Lung (tissue), 12 donors: ENCODE measurements around the gene YWHAQ. TPM values are rescaled to one million over a fixed set of nuclear protein-coding genes. Genes with fewer than 3 reads are reported as not detected.

Source experiments
- ATAC-seq: fragments of 200-7000 bp; cut with Tn5 transposase; one replicate; pipeline ENCODE4 v1.9.1; 2020; ENCODE audit warnings: moderate number of reproducible peaks; ENCODE audit not compliant: insufficient read depth, low FRiP score
- DNase-seq, 3 donors: peaks; one replicate each; pipeline ENCODE4 v3.0.0-alpha.2; 2013 to 2017
- H3K27ac ChIP-seq, 2 donors: one replicate each; pipeline ENCODE4 v1.5.1; 2013; ENCODE audit warnings: mild to moderate bottlenecking in 2 of 2, moderate library complexity in 2 of 2, control low read depth in 1 of 2, inconsistent platforms in 1 of 2, low read depth in 1 of 2, low read length in 1 of 2
- H3K27me3 ChIP-seq, 3 donors: one replicate each; pipeline ENCODE4 v1.5.1; 2013; ENCODE audit warnings: low read length in 2 of 3; ENCODE audit not compliant: control insufficient read depth in 3 of 3, insufficient read depth in 3 of 3
- H3K36me3 ChIP-seq, 4 donors: one replicate each; pipeline ENCODE4 v1.5.1; 2013; ENCODE audit warnings: low read length in 4 of 4, mild to moderate bottlenecking in 1 of 4, moderate library complexity in 1 of 4; ENCODE audit not compliant: control insufficient read depth in 4 of 4, insufficient read depth in 4 of 4
- H3K4me1 ChIP-seq, 5 donors: one replicate each; pipeline ENCODE4 v1.5.1; 2013; ENCODE audit warnings: low read length in 5 of 5, mild to moderate bottlenecking in 2 of 5, moderate library complexity in 1 of 5; ENCODE audit not compliant: control insufficient read depth in 5 of 5, insufficient read depth in 5 of 5
- H3K4me3 ChIP-seq: one replicate; pipeline ENCODE4 v1.5.1; 2013; ENCODE audit warnings: mild to moderate bottlenecking, control low read depth, moderate library complexity
- H3K9ac ChIP-seq, 2 donors: one replicate each; pipeline ENCODE4 v1.5.1; 2013; ENCODE audit warnings: low read length in 2 of 2, control low read depth in 1 of 2; ENCODE audit not compliant: insufficient read depth in 1 of 2
- H3K9me3 ChIP-seq, 4 donors: one replicate each; pipeline ENCODE4 v1.5.1; 2013; ENCODE audit warnings: low read length in 3 of 4, mild to moderate bottlenecking in 1 of 4, moderate library complexity in 1 of 4; ENCODE audit not compliant: control insufficient read depth in 4 of 4, insufficient read depth in 3 of 4
- WGBS, 2 donors: extraction: QIAGEN DNeasy Blood & Tissue Kit; methylation state at CpG; one replicate each; pipeline ENCODE4 v1.1.7; 2013; 5-methylcytosine and 5-hydroxymethylcytosine counted together
- polyA plus RNA-seq, 2 donors: library from polyadenylated mRNA; stranded (reverse); fragments of 200-250 nt; gene quantifications; one replicate each; pipeline ENCODE4 v1.2.1, GENCODE V29; 2013
- total RNA-seq, 2 donors: library from RNA; depleted of rRNA in 1 of 2; stranded (reverse); fragments of >200 nt in 1 of 2; gene quantifications; one replicate each; pipeline ENCODE4 v1.2.1, GENCODE V29; 2014 to 2021
- TF ChIP-seq, protein P1 (sequence below): IDR thresholded peaks from 2 replicates; pipeline ENCODE4 v1.5.1; 2012; ENCODE audit warnings: mild to moderate bottlenecking; ENCODE audit errors: control extremely low read depth, extremely low read depth
- donor health status: control.
- donor health status: control.
- donor health status: Bipolar disorder and iron deficiency.
- donor health status: healthy.
- donor health status: DM: yes; HTN: yes; CAD: no.

Gene YWHAQ
- total and polyA plus RNA-seq, 4 donors = 94.6 to 275 (median 222) TPM

DNA sequence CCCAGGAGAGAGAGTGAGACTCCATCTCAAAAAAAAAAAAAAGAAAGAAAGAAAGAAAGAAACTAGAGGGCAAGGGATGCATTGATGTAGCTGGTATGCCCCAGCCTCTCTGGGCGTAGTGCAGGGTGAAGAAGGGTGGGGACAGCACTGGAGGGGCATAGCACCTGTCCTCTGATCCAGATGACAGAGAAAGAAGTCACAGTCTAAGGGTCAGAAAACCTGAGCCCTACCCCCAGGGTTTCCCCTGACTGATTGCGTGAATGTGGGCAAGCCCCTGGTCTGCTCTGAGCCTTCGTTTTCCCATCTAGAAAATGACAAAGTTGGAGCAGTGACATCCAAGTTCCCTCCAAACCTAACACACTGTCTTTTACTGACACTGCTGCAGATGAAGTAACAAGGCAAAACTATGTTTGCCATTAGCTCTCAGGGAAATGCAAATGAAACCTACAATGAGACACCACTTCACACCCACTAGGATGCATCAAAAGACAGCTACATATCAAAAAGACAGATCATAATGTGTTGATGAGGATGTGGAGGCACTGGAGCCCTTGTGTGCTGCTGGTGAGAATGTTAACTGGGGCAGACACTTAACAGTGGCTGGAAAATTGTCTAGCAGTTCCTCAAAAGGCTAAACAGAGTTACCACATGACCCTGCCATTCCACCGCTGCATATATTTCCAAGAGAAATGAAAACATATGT lies 19.5 kb upstream of the YWHAQ start:
- H3K4me1 ChIP-seq = peaks cover 0 to 2% (median 0%) of the 10 kb centered on the region in 5 donors
- H3K9ac ChIP-seq = no peak overlapping the region
- ATAC-seq = no peak
- peaks cover 0 to 3% (median 0%) of the 10 kb centered on the region in 4 donors for H3K9me3 ChIP-seq
- no peaks in the 10 kb centered on the region for H3K36me3 ChIP-seq
- no peak overlapping the region for H3K27ac ChIP-seq
- 77 to 80% methylated on average over 4 of the region's 4 CpGs for WGBS, 2 donors
- H3K27me3 ChIP-seq = no peaks in the 10 kb centered on the region
- TF ChIP-seq, protein P1, sequence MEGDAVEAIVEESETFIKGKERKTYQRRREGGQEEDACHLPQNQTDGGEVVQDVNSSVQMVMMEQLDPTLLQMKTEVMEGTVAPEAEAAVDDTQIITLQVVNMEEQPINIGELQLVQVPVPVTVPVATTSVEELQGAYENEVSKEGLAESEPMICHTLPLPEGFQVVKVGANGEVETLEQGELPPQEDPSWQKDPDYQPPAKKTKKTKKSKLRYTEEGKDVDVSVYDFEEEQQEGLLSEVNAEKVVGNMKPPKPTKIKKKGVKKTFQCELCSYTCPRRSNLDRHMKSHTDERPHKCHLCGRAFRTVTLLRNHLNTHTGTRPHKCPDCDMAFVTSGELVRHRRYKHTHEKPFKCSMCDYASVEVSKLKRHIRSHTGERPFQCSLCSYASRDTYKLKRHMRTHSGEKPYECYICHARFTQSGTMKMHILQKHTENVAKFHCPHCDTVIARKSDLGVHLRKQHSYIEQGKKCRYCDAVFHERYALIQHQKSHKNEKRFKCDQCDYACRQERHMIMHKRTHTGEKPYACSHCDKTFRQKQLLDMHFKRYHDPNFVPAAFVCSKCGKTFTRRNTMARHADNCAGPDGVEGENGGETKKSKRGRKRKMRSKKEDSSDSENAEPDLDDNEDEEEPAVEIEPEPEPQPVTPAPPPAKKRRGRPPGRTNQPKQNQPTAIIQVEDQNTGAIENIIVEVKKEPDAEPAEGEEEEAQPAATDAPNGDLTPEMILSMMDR = no peak
- H3K4me3 ChIP-seq = no peak overlapping the region
- no peak for DNase-seq

- ATAC-seq = no peak
- Histone ChIP-seq H3K4me3 (no peak overlapping the region), H3K27me3 (no peaks in the 10 kb centered on the region), H3K36me3 (no peaks in the 10 kb centered on the region), H3K9me3 (peaks cover 0 to 3% (median 0%) of the 10 kb centered on the region in 4 donors), H3K4me1 (peaks cover 0 to 5% (median 0%) of the 10 kb centered on the region in 5 donors), H3K9ac (no peak overlapping the region), H3K27ac (no peak overlapping the region)
- 73 to 79% methylated on average over 6 of the region's 6 CpGs for WGBS, 2 donors
- TF ChIP-seq, protein P1 = no peak
- DNase-seq = no peak
Measured at GRCh38 chr2:9649261-9649660, 18.5 kb upstream of the YWHAQ start.

DNA sequence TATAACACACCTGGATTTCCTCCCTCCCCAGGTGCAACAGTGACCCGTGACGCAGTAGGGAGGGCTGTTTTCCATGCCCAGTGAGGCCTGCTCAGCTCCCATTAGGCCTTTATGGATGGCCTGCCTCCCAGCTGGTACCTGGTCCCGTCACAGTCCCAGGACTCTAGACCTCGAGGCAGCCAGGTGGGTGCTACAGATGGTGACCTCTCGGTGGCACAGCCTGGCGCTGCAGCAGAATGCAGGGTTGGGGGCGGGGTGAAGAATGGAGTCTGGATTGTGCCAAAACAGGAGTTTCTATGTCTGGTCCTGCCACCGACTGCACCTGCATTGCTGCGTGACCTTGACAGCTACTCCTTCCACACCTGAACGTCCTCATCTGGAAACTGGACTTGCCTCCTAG lies 18.0 kb upstream of the YWHAQ start:
- Histone ChIP-seq H3K9ac (no peak overlapping the region), H3K9me3 (peaks cover 0 to 3% (median 0%) of the 10 kb centered on the region in 4 donors), H3K36me3 (no peaks in the 10 kb centered on the region), H3K4me3 (no peak overlapping the region), H3K4me1 (peaks cover 0 to 5% (median 0%) of the 10 kb centered on the region in 5 donors), H3K27ac (no peak overlapping the region), H3K27me3 (no peaks in the 10 kb centered on the region)
- ATAC-seq (no peak), DNase-seq (no peak)
- WGBS, 2 donors = 81 to 90% methylated on average over 10 of the region's 10 CpGs
- TF ChIP-seq, protein P1 = no peak
